HG03159 (cell line): ENCODE results near the gene PPP6R2.
"Not testable (repeated sequence)": the region's sequence is repeated elsewhere in the genome, so short reads cannot be mapped to it uniquely, and the experiment has no call there.

Experiments used
- ATAC-seq: cut with Tn5 transposase; IDR thresholded peaks from one replicate; pipeline ENCODE4 v1.9.1; 2021; ENCODE audit warnings: mild to moderate bottlenecking, moderate library complexity; ENCODE audit not compliant: unreplicated experiment

The PPP6R2 gene

DNA sequence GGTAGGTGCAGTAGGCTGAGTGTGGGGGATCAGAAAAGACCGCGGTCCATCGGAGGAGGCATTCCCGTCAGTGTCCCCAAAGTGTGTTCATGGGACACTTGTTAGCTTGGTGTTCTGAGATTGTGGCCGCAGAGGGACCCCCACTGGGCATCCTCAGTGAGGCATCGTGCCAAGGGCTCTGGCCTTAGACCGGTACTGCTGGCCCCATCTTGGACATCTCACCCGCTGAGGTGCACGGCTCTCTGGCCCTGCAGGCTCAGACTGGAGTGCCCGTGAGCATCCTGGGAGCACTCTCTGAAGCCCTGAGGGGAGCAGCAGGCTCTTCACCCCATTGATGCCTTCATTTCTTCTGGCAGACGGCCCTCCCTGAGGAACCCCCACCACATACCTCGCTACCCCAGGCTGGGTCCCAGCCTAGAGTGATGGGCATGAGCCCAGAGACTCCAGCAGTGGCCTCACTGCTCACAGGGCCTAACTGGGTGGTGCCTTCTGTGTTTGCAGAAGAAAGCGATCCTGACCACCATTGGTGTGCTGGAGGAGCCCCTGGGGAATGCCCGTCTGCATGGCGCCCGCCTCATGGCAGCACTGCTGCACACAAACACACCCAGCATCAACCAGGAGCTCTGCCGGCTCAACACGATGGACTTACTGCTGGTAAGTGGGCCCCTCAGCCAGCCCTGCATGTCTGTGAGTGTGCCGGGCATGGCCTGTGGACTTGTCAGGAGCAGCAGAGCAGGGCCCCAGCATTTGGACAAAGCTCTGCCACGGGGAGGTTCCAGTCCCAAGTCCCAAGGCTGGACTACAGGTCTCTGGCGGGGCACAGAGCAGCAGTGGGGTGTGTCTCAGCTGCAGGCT, 80.1 kb downstream of the PPP6R2 start:
- no peak for ATAC-seq

DNA sequence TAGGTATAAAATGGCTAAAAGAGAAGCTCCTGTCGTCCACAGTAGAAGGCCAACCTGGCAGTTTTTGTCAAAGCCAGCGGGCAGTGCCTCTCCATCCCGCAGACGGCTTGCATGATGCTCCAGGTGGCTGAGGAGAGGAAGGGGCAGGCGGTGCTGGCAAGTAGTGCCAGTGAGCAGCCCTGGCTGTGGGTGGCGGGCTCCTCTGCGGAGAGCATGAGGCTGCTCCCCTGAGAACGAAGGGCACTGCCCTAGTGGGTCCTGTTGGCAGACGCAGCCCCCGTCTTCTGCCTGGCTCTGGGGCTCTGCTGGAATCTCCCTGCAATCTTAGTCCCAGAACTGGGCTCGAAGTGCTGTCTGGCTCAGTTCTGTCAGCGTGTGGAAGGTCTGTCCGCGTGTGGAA, 80.8 kb downstream of the PPP6R2 start:
- ATAC-seq = no peak

DNA sequence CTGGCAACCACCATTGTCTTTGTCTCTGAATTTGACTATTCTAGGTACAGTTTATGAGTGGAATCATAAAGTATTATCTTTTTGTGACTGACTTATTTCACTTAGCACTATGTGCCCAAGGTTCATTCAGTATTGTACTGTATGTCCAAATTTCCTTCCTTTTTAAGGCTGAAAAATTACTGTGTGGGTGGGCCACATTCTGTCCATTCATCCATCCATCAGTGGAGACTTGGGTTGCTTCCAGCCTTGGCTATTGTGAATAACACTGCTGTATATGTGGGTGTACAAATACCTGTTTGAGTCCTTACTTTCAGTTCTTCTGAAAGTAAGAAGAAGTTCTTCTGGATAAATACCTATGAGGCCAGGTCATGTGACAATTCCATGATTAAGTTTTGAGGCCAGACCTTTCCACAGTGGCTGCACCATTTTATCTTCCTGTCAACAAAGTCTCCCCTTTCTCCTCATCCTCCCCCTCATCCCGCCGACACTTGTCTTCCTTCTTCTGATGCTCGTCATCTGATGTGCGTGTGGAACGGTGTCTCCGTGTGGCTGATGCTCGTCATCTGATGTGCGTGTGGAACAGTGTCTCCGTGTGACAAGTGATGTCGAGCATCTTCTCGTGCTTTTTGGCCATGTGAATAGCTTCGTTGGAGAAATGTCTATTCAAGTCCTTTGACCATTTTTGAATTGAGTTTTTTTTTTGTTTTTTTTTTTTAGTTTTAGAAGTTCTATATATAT, 82.2 kb downstream of the PPP6R2 start:
- ATAC-seq = no peak

DNA sequence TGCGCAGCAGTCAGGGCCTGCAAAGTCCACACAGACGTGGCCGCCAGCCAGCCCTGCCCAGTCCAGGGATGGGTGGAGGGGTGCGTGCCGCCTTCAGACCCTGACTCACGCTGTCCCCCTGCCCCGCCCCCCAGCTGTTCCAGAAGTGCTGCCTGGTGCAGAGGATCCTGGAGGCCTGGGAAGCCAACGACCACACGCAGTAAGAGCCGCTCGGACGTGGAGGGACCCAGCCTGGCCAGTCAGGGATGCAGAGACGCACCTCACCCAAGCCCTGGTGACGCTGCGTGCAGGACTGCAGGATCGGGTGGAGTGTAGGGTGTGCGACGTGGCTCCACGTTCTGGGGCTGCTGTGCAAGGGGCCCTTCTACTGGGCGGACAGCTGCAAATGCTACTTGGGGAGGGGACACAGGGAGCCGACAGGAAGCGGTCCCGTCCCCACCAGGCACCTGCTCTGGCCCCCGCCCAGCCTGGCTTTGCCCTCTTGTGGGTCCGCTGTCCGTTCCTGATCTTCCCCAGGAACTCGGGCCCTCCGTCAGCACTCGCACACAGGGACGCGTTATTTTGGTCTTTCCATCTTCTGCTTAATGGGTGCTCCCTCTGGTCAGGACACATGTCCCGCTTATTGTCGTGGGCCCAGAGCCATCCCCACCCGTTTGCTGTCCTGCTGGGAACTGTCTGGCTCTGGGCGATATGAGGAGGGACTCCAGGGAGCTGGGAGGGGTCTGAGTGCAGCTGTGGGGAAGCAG, 89.2 kb downstream of the PPP6R2 start:
- ATAC-seq = no peak

DNA sequence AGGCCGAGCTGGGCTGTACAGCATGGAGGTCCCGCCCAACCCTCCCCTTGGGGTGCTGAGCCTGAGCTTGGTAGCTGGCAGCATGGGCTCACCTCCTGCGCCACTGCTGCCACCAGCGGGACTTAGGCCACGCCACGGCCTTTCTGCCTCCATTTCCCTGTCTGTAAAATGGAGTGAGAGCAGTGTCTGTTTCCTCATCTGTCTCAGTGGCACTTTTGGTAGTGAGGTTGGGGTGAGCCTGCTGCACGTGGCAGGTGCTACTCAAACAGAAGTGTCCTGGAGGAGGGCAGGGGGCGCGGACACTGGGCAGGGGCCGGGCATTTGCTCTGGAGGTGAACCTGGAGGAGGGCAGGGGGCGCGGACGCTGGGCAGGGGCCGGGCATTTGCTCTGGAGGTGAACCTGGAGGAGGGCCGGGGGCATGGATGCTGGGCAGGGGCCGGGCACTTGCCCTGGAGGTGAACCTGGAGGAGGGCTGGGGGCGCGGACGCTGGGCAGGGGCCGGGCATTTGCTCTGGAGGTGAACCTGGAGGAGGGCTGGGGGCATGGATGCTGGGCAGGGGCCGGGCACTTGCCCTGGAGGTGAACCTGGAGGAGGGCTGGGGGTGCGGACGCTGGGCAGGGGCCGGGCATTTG, 89.9 kb downstream of the PPP6R2 start:
- ATAC-seq = not testable (repeated sequence)

DNA sequence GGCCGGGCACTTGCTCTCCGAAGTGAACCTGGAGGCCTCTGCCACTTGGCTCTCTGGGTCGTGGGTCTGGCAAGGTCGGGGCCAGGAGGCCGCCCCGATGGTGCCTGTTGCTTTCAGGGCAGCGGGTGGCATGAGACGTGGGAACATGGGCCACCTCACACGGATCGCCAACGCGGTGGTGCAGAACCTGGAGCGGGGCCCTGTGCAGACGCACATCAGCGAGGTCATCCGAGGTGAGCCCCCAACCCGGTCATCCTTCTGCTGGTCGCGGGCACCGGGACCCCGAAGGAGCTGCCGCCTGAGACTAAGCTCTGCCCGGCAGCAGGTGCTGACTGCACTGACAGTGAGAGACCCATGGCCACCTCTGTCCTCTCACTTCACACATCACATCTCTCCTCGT, 91.7 kb downstream of the PPP6R2 start:
- no peak for ATAC-seq

DNA sequence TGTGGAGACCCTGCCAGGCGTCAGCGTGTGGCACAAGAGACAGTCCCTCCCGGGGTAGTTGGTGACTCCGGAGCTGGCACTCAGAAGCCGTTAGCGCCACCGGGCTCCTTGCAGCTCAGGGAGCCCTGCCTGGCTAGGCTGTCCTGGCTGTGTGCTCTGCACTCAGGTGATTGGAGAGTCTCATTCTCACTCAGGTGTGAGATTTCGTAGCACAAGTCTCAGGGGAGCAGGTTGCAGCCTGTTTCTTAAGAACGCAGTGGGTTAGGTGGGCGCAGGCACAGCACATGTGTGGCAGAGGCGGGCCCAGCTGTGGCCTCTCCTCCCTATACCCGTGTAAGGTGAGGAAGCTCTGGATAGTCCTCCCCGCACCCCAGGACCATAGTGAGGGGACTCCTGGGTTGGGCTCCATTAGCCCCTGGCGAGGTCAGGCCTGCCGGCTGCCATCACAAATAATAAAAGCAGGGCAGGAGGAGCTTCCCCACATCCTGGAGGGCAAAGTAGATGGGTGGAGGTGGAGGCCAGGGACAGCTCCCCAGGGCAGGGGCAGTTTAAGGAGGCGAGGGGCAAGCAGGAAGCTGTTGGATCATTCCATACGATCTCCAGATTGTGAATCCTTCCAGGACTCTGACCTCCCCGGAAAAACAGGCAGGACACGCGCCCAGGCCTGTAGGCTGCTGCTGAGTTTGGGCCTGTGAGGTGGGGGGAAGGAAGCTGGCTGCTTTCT, 92.3 kb downstream of the PPP6R2 start:
- ATAC-seq = no peak

DNA sequence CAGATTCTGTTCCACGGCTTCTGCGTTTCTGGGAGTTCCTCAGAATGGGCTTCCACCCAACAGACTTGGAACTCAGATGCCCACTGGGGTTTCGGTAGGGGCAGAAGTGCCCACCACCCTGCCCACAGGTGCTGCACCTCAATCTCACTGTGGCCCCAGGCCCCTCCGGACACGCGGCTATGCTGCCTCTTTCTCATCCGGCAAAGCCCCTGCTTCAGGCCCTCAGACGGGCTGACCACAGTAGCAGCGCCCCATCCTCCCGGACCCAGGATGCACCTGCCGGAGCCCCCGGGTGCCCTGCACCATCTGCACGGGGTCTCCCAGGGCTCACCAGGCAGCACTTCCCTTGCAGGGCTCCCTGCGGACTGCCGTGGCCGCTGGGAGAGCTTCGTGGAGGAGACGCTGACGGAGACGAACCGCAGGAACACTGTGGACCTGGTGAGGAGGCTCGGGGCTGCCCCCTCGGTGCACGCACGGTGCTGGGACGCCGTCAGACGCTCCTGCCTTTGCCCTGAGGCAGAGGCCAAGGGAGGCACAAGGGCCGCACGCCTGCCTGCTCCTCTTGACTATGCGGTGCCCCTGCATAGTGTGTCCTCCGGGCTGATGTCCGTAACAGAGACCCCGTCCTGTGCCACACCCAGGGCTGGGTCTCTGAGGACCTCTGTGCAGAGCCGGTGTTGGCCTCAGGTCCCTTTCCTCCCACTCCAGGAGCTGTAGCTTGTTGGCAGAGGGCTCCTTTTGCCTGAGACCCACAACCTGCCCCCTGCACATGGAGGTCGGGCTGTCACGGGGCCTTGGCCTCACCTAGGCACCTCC, 93.1 kb downstream of the PPP6R2 start:
- no peak for ATAC-seq

DNA sequence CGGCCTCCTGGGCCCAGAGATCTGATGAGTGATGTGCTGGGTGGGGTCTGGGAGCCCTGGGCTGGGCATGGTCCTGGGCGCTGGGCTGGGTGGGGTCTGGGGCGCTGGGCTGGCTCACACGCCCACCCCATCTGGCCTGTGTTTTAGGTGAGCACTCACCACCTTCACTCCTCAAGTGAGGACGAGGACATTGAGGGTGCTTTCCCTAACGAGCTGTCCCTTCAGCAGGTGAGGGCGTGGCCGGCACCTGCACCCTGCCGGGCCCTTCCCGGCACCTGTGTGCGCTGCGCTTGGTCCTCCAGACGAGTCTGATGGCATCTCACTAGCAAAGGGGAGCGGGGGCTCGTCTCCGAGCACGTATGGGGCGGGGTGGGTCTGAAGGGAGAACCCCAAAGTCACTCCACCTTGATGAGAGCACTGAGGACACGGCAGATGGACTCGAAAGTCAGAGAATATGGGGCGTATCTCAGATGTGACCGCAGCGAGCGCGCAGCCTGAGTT, 93.8 kb downstream of the PPP6R2 start:
- ATAC-seq = no peak

DNA sequence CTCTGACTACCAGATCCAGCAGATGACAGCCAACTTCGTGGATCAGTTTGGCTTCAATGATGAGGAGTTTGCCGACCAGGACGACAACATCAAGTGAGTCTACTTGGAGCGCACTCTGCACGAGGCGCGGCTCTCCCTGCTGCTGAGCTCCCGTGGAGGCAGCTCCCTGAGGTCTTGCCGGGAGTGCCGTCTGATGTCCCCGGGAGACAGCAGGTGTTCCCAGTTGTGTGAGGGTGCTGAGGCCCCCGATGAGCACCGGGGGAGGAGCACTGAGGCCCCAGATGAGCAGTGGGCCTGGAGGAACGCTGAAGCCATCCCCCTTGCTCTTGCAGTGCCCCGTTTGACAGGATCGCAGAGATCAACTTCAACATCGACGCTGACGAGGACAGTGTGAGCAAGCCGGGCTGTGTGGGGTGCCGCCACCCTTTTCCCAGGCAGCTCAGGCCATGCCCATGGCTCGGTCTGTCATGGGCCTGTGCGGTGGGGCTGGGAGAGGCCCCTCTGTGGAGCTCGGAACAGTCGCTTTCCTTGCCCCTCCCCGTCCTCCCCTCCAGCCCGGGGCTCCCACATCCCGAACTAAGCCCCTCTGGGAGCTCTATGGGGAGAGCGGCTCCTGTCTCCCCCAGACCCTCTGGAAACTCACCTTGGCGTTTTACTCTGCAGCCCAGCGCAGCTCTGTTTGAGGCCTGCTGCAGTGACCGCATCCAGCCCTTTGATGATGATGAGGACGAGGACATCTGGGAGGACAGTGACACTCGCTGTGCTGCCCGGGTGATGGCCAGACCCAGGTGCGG, 94.6 kb downstream of the PPP6R2 start:
- no peak for ATAC-seq

DNA sequence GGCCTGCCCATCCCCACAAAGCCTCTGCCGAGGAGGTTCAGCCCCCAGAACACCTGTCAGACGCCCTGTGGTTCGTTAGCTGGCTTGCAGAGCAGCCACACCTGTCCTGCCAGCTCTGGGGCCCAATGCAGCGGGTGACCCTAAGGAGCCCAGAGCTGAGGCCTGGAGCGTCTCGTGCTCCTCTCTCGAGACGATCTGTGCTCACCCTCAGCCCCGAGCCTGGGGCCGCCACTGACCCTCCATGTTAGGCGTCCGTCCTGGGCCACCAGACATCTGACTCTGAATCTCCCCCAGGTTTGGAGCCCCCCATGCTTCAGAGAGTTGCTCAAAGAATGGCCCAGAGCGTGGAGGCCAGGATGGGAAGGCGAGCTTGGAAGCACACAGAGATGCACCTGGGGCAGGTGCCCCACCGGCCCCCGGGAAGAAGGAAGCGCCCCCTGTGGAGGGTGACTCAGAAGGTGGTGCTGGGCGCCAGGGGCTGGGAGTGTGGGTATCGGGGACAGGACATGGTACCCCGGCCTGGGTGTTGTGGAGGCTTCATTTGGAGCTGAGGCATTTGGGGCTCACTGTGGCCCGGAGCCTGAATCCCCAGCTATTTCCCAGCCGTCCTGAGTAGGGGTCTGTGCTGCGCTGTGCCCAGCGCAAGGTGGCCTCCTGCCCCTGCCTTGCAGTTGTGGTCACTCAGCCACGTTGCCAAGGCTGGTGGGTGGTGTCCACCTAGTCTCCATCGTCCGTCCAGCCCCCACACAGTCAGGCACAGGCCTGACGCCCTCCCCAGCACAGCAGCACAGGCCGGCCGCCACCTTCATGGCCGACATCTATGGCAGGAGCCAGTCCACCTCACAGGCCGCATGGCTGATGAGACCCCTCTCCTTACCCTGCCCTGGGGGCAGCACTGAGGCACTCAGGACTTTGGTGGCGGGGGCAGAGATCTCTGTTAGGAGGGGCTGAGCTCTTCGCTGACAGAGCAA, 95.5 kb downstream of the PPP6R2 start:
- no peak for ATAC-seq

DNA sequence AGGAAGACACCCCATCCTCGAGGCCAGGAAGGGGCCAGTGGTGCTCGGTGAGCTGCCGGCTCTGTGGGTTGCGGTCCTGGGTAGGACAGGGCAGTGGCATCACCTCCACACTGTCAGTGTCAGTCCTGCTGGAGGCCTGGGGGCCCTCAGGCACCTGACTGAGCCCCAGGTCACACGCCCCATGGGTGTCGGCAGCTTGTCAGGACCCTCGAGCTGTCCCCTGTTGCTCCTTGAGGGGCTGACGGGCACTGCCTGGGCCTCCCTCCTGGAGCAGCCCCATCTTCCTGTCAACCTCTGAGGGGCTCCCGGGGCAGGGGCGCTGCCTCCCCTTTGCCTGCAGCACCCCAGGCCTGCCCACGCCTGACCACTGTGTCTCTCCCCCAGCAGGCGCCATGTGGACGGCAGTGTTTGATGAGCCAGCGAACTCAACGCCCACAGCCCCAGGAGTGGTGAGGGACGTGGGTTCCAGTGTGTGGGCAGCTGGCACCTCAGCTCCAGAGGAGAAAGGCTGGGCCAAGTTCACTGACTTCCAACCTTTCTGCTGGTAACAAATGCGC, 96.3 kb downstream of the PPP6R2 start:
- no peak for ATAC-seq

DNA sequence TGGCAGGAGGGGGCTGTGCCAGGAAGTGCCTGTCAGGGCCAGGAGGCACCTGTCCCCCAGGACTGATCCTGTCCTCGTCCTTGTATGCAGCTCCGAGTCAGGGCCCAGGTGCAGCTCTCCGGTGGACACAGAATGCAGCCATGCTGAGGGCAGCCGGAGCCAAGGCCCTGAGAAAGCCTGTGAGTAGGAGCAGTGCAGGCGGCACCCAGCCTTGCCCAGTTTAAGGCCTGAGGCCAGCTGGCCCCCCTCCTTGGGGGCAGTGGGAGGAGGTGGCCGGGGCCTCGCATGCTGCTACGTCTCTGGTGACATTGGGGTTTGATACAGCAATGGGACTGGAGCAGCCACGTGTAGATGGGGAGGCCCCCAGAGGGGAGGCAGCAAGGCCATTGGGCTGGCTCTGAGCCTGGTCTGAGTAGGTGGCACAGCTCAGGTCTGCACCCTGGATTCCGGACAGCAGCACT, 96.8 kb downstream of the PPP6R2 start:
- no peak for ATAC-seq

DNA sequence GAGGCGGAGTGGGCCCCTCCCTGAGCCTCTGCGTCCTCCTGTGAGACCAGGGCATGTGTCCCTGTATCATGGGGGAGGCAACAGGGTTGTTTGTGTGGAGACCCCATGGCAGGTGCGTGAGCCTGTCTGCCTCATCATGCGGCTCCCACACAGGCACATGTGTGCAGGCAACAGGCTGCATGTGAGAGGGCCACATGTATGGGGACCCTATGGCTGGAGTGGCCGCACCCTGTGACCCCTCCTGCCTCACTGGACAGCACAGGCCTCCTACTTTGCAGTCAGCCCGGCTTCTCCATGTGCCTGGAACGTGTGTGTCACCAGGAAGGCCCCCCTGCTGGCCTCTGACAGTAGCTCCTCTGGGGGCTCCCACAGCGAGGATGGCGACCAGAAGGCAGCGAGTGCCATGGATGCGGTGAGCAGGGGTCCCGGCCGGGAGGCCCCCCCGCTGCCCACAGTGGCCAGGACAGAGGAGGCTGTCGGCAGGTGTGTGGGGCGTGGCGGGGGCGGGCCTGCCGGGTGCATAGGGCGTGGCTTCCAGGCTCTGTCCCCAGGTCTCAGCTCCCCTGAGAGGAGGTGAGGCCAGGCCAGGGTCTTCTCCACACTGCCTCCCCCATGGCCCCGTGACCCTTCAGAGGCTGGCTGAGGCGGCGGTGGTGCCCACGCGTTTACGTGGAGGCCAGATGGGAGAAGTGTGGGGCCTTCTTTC, 97.6 kb downstream of the PPP6R2 start:
- ATAC-seq = no peak

DNA sequence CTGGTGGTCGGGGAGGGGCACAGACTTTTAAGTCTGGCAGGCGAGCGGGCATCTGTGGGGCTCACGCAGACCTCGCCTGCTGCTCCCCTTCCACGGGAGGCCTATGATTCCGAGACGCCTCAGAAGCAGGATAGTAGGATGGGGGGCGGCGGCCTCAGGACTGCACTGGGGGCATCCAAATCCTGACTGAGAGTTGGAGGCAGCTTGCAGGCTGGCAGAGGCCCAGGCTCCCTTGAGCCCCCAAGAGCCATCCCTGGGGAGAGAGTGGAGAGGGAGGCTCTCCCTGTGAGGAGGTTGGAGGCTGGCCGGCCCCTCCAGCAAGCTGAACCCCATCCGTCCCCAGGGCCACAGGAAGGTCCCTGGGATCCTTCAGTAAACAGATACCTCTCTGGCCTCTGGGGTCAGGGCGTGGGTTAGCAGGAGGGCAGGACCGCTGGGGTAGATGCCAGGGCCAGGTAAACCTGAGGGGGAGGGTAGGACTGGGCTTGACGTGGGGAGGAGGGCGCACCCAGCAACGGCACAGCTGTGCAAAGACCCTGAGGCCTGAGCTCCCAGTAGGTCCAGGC, 98.4 kb downstream of the PPP6R2 start:
- no peak for ATAC-seq

DNA sequence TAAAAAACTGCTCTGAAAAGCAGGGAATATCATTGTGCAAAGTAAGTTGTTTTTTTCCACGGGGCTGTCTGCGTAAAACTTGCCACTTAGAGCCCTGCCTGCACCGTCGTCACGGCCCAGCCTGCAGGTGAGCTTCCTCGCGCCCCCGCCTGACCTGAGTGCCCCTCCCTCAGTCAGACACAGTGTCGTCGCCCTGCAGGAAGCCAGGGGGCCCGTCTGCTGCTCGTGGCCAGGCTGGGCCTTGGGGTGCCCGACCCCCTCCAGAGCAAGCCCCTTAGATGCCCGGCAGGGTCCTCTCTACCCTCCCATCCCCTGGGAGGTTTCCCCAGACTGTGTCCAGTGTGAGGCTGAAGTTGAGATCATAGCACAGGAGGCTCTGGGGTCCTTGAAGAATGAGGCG, 100.1 kb downstream of the PPP6R2 start:
- ATAC-seq = no peak
